Thymus (tissue), 11 donors: ENCODE data around the gene SEMA4C. TPM values are rescaled to one million over a fixed set of nuclear protein-coding genes. Genes with fewer than 3 reads are reported as not detected.

Source experiments
- DNase-seq, 9 donors: peaks; one replicate each; pipeline ENCODE4 v3.0.0-alpha.2; 2013; ENCODE audit warnings: low spot score in 9 of 9, low read depth in 6 of 9, missing footprints in 1 of 9
- H3K27ac ChIP-seq, 2 donors: one replicate each; pipeline ENCODE4 v1.5.1; 2013; ENCODE audit warnings: control low read depth in 1 of 2, low read depth in 1 of 2, low read length in 1 of 2, mild to moderate bottlenecking in 1 of 2, moderate library complexity in 1 of 2
- H3K27me3 ChIP-seq, 2 donors: one replicate each; pipeline ENCODE4 v1.5.1; 2013; ENCODE audit warnings: low read length in 1 of 2; ENCODE audit not compliant: control insufficient read depth in 2 of 2, insufficient read depth in 1 of 2
- H3K36me3 ChIP-seq, 2 donors: one replicate each; pipeline ENCODE4 v1.5.1; 2013; ENCODE audit warnings: low read length in 1 of 2, mild to moderate bottlenecking in 1 of 2, moderate library complexity in 1 of 2; ENCODE audit not compliant: control insufficient read depth in 2 of 2, insufficient read depth in 2 of 2
- H3K4me1 ChIP-seq, 2 donors: one replicate each; pipeline ENCODE4 v1.5.1; 2013; ENCODE audit warnings: low read length in 2 of 2; ENCODE audit not compliant: control insufficient read depth in 2 of 2, insufficient read depth in 2 of 2
- H3K4me3 ChIP-seq, 2 donors: one replicate each; pipeline ENCODE4 v1.5.1; 2013; ENCODE audit warnings: low read length in 2 of 2, control low read depth in 1 of 2, mild to moderate bottlenecking in 1 of 2
- H3K9me3 ChIP-seq, 2 donors: one replicate each; pipeline ENCODE4 v1.5.1; 2013; ENCODE audit warnings: low read length in 1 of 2, mild to moderate bottlenecking in 1 of 2; ENCODE audit not compliant: control insufficient read depth in 2 of 2, insufficient read depth in 1 of 2
- WGBS: extraction: QIAGEN DNeasy Blood & Tissue Kit; methylation state at CpG from one replicate; pipeline ENCODE4 v1.1.7; 2013; 5-methylcytosine and 5-hydroxymethylcytosine counted together
- polyA plus RNA-seq: library from polyadenylated mRNA; stranded (reverse); fragments of 200-250 nt; gene quantifications from one replicate; pipeline ENCODE4 v1.2.3, GENCODE V29; 2013
- total RNA-seq: library from RNA; stranded (reverse); fragments of 120-200 nt; gene quantifications from one replicate; pipeline ENCODE4 v1.2.4, GENCODE V29; 2013
- donor health status: healthy.

SEMA4C gene
- total and polyA plus RNA-seq, 2 donors = 9.8 to 14.1 TPM

GRCh38 chr2:96885432-96886347, 15.8 kb upstream of the SEMA4C start:
- no peak for DNase-seq
- Histone ChIP-seq H3K36me3 (no peaks in the 10 kb centered on the region), H3K27ac (no peak overlapping the region), H3K4me3 (no peak overlapping the region), H3K9me3 (no peaks in the 10 kb centered on the region), H3K27me3 (peaks cover 0 to 10% of the 10 kb centered on the region in 2 donors), H3K4me1 (peaks cover 0 to 46% of the 10 kb centered on the region in 2 donors)
- WGBS = 96% methylated on average over 23 of the region's 23 CpGs

- Histone ChIP-seq H3K27ac (no peak overlapping the region), H3K36me3 (no peaks in the 10 kb centered on the region), H3K4me3 (no peak overlapping the region), H3K9me3 (no peaks in the 10 kb centered on the region), H3K27me3 (peaks cover 0 to 10% of the 10 kb centered on the region in 2 donors), H3K4me1 (peaks cover 0 to 46% of the 10 kb centered on the region in 2 donors)
- no peak for DNase-seq
- WGBS = 97% methylated on average over 19 of the region's 19 CpGs
Measured at GRCh38 chr2:96884299-96885094, 14.6 kb upstream of the SEMA4C start.

GRCh38 chr2:96883306-96883705, 13.4 kb upstream of the SEMA4C start:
- DNase-seq = no peak
- Histone ChIP-seq H3K27ac (peak overlapping the region in 1 of 2 donors; percentile 23), H3K27me3 (peaks cover 0 to 10% of the 10 kb centered on the region in 2 donors), H3K4me3 (no peak overlapping the region), H3K9me3 (no peaks in the 10 kb centered on the region), H3K36me3 (no peaks in the 10 kb centered on the region), H3K4me1 (peaks cover 0 to 40% of the 10 kb centered on the region in 2 donors)
- WGBS = 96% methylated on average over 9 of the region's 9 CpGs

GRCh38 chr2:96882906-96883305, 13.0 kb upstream of the SEMA4C start:
- Histone ChIP-seq H3K36me3 (no peaks in the 10 kb centered on the region), H3K27me3 (peaks cover 0 to 10% of the 10 kb centered on the region in 2 donors), H3K4me1 (peaks cover 0 to 36% of the 10 kb centered on the region in 2 donors), H3K27ac (peak overlapping the region in 1 of 2 donors; percentile 32), H3K4me3 (no peak overlapping the region), H3K9me3 (no peaks in the 10 kb centered on the region)
- WGBS = 93% methylated on average over 8 of the region's 8 CpGs
- DNase-seq = no peak

GRCh38 chr2:96882230-96882629, 12.3 kb upstream of the SEMA4C start:
- Histone ChIP-seq H3K4me3 (no peak overlapping the region), H3K27ac (peak overlapping the region; percentile 47 to 60), H3K4me1 (peaks cover 0 to 34% of the 10 kb centered on the region in 2 donors), H3K27me3 (peaks cover 0 to 12% of the 10 kb centered on the region in 2 donors), H3K36me3 (no peaks in the 10 kb centered on the region), H3K9me3 (no peaks in the 10 kb centered on the region)
- DNase-seq = no peak
- 84% methylated on average over 12 of the region's 12 CpGs for WGBS

- Histone ChIP-seq H3K27ac (peak overlapping the region; percentile 47 to 60), H3K27me3 (peaks cover 0 to 12% of the 10 kb centered on the region in 2 donors), H3K36me3 (no peaks in the 10 kb centered on the region), H3K4me1 (peaks cover 0 to 37% of the 10 kb centered on the region in 2 donors), H3K4me3 (no peak overlapping the region), H3K9me3 (no peaks in the 10 kb centered on the region)
- WGBS = 91% methylated on average over 10 of the region's 10 CpGs
- DNase-seq = no peak
Measured at GRCh38 chr2:96881349-96882195, 11.7 kb upstream of the SEMA4C start.

- no peak for DNase-seq
- peaks cover 0 to 16% of the 10 kb centered on the region in 2 donors for H3K27me3 ChIP-seq
- no peak overlapping the region for H3K4me3 ChIP-seq
- no peaks in the 10 kb centered on the region for H3K36me3 ChIP-seq
- H3K4me1 ChIP-seq = peaks cover 0 to 41% of the 10 kb centered on the region in 2 donors
- H3K27ac ChIP-seq = no peak overlapping the region
- 92% methylated on average over 6 of the region's 6 CpGs for WGBS
- no peaks in the 10 kb centered on the region for H3K9me3 ChIP-seq
Measured at GRCh38 chr2:96880891-96881273, 11.0 kb upstream of the SEMA4C start.

GRCh38 chr2:96879545-96880040, 9.7 kb upstream of the SEMA4C start:
- no peaks in the 10 kb centered on the region for H3K36me3 ChIP-seq
- no peaks in the 10 kb centered on the region for H3K9me3 ChIP-seq
- H3K27ac ChIP-seq = no peak overlapping the region
- peaks cover 0 to 48% of the 10 kb centered on the region in 2 donors for H3K4me1 ChIP-seq
- no peak overlapping the region for H3K4me3 ChIP-seq
- no peak for DNase-seq
- peaks cover 0 to 24% of the 10 kb centered on the region in 2 donors for H3K27me3 ChIP-seq
- WGBS = 97% methylated on average over 18 of the region's 18 CpGs
